H1 (cell line): ENCODE measurements around the gene SCAI.

Experiments
- CBX5 ChIP-seq: fragments of 300-800, 300-1000 bp; sonication (generic); IDR thresholded peaks from 2 replicates; pipeline ENCODE4 v1.7.1; 2016; ENCODE audit warnings: antibody characterized with exemption, low read length, low read depth
- KDM1A ChIP-seq: fragments of 200-600, 300-600 bp; sonication (generic); IDR thresholded peaks from 2 replicates; pipeline ENCODE4 v1.7.1; 2016; ENCODE audit warnings: mild to moderate bottlenecking, low read length, borderline replicate concordance
- POLR2AphosphoS5 ChIP-seq: IDR thresholded peaks from 2 replicates; pipeline ENCODE4 v1.6.1; 2011; ENCODE audit warnings: low read depth, low read length
- TAF1 ChIP-seq: IDR thresholded peaks from 2 replicates; pipeline ENCODE4 v1.6.1; 2011; ENCODE audit warnings: mild to moderate bottlenecking, low read depth, low read length
- TCF12 ChIP-seq: IDR thresholded peaks from 2 replicates; pipeline ENCODE4 v1.6.1; 2011; ENCODE audit warnings: low read depth, mild to moderate bottlenecking, low read length
- TF ChIP-seq, protein P1 (sequence below), 3 experiments: IDR thresholded peaks; 1 replicate in 2 of 3; 2 replicates in 1 of 3; pipeline versions ENCODE4 v1.5.1 to v1.6.1; 2011; ENCODE audit warnings: low read length in 3 of 3, mild to moderate bottlenecking in 3 of 3, inconsistent platforms in 2 of 3, low read depth in 1 of 3, moderate library complexity in 1 of 3; ENCODE audit not compliant: insufficient read depth in 1 of 3; ENCODE audit errors: control extremely low read depth in 1 of 3

DNA sequence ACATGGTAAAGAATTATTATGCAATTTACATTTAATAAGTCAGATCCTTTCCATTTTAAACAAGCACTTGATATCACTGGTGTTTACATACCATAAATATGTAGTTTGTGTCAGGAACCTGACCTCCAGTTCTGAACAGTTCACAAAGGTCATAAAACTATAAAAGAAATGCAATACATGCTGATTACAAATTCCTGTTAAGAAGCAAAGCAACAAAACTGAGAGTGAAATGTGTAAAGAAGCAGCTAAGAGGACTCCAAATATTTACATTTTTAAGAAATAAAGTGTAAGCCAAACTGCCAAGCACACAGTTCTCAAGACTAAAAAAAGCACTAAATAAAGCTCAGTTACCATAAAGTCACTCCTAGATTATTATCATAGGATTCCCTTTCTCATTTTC lies 17.4 kb upstream of the SCAI start:
- TF ChIP-seq, protein P1, sequence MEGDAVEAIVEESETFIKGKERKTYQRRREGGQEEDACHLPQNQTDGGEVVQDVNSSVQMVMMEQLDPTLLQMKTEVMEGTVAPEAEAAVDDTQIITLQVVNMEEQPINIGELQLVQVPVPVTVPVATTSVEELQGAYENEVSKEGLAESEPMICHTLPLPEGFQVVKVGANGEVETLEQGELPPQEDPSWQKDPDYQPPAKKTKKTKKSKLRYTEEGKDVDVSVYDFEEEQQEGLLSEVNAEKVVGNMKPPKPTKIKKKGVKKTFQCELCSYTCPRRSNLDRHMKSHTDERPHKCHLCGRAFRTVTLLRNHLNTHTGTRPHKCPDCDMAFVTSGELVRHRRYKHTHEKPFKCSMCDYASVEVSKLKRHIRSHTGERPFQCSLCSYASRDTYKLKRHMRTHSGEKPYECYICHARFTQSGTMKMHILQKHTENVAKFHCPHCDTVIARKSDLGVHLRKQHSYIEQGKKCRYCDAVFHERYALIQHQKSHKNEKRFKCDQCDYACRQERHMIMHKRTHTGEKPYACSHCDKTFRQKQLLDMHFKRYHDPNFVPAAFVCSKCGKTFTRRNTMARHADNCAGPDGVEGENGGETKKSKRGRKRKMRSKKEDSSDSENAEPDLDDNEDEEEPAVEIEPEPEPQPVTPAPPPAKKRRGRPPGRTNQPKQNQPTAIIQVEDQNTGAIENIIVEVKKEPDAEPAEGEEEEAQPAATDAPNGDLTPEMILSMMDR (IDR thresholded peaks at IDR 0.05; ENCODE audit: control extremely low read depth in 1 of 3, insufficient read depth in 1 of 3, low read depth in 1 of 3, low read length in 3 of 3): no peak
- TF ChIP-seq POLR2AphosphoS5 (no peak), KDM1A (no peak), TAF1 (no peak), TCF12 (no peak), CBX5 (no peak)
